HG02981 (cell line): ENCODE data around the gene HTRA3.
"Not testable (repeated sequence)": the region's sequence is repeated elsewhere in the genome, so short reads cannot be mapped to it uniquely, and the experiment has no call there.

ENCODE experiments used
- ATAC-seq: cut with Tn5 transposase; IDR thresholded peaks from one replicate; pipeline ENCODE4 v1.9.1; 2021; ENCODE audit warnings: mild to moderate bottlenecking, moderate library complexity; ENCODE audit not compliant: unreplicated experiment

The HTRA3 gene

GRCh38 chr4:8338351-8338961 is 68.9 kb downstream of the HTRA3 start:
- ATAC-seq = no peak

DNA sequence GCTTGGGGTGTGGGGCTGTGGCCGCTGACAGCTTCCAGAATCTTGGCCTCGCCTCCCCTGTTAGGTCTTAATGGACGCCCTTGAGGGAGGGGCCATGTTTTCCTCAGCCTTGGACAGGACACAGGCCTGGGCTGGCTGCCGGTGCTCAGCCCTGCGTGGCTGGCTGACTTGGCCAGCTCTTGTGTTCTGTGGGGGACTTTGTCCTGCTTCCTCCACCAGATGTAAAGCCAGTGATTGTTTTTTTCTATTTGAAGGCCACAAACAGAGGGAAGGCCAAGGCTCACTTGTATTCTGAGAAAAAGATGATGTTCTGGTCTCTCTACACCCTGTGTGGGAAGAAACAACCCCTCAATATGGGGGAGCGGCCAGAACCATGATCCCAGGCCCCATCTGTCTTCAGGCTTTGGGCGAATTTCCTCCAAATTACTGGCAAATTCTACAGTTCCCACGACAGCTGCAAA is 71.3 kb downstream of the HTRA3 start:
- ATAC-seq = no peak

GRCh38 chr4:8341281-8341680 is 71.7 kb downstream of the HTRA3 start:
- not testable (repeated sequence) for ATAC-seq

- no peak for ATAC-seq
Measured at GRCh38 chr4:8341691-8342090, 72.1 kb downstream of the HTRA3 start.

DNA sequence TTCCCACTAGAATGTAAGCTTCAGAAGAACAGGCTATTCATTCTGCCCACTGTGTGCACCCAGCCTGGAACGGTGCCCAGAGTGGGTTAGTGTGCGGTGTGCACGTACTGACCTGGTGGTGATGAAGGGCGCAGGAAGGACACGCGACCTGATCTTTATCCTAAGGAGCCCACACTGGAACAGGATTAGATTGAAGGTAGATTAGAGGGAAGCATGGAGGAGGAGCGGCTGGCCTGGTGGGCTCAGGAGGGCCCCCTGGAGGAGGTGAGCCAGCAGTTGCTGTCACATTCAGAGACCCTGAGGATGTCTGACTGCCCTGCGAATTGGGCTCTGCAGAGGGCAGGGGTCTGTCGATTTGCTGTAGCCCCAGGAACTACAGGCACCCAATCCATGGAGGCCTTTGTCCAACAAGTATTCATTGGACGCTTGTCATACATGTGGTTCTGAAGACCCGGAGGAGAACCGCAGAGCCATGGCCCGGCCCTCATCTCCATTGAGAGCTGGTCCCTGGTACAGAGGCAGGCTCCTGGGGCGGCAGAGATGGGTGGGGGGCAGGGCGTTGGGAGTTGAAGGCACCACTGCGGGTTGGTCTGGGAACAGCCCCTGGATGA is 73.2 kb downstream of the HTRA3 start:
- ATAC-seq = no peak

DNA sequence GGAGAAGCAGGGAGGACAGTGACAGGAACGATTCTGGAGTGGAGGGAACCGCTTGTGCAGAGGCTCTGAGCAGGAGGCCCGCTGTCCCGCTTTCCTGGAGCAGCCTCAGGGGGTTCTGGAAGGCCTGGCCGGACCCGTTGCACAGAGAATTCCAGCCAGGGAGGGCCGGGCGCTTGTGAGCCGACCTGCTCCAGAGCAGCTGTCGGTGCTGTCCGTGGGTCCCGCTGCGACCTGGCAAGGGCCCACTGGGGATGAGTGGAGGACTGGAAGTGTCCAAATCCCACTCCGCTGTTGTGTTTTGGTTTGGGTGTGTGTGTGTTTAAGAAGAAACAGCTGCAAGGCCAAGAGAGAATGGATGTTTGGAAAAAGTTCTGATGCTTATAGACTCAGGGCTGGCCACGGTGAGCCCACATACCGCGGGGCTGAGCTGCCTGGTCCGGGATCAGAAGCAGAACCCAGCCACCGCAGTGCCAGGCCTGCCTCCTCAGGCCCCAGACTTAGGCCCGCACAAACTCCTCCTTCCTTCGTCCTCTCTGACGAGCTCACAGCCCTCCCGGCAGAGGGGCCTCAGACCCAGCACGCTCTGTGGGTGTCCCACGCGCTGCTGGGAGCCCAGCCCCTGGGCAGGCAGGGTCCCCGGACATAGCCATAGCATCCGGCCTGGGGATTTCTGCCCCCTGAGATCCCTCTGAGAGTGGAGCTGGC is 73.9 kb downstream of the HTRA3 start:
- ATAC-seq = no peak

- ATAC-seq = no peak
Measured at GRCh38 chr4:8343967-8344331, 74.4 kb downstream of the HTRA3 start.

DNA sequence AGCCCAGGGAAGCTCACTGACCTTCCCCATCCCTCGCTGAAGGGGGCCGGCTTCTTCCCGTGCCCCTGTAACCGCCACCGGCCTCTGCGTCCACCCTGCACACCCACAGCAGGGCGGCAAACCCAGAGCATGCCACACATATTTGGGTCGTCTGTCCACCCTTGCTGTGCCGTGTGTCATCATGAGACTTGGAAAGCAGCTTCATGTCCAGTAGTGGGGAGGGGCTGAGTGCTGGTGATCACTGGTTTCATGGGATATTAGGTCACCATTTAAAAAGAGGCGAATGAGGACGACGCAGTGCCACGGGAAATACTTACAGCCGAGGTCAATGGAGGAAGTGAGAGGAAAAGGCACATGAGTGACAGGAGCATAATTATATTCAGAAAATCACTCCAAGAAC is 74.8 kb downstream of the HTRA3 start:
- no peak for ATAC-seq

GRCh38 chr4:8345053-8345945 is 75.7 kb downstream of the HTRA3 start:
- no peak for ATAC-seq

GRCh38 chr4:8345946-8346814 is 76.6 kb downstream of the HTRA3 start:
- ATAC-seq = no peak

GRCh38 chr4:8346838-8347605 is 77.5 kb downstream of the HTRA3 start:
- ATAC-seq = no peak

GRCh38 chr4:8347660-8348059 is 78.1 kb downstream of the HTRA3 start:
- no peak for ATAC-seq

DNA sequence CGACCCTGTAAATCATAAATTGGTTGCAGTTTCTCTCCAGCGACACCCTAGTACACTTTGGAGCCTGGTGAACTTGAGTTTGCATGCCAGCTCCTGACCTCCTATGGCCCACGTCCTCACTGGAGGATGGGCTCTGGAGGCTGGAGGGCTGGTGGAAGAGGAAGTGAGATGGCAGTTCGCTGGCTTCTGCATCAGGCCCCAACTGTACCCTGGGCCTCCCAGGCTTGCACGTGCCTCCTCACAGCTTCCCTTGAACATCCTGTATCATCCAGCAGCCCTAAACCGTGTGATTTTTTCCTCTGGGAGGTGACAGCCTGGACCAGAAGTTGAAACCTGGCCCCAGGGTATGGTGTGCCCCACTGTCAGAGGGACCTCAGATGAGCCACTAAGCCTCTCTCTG is 78.5 kb downstream of the HTRA3 start:
- no peak for ATAC-seq

DNA sequence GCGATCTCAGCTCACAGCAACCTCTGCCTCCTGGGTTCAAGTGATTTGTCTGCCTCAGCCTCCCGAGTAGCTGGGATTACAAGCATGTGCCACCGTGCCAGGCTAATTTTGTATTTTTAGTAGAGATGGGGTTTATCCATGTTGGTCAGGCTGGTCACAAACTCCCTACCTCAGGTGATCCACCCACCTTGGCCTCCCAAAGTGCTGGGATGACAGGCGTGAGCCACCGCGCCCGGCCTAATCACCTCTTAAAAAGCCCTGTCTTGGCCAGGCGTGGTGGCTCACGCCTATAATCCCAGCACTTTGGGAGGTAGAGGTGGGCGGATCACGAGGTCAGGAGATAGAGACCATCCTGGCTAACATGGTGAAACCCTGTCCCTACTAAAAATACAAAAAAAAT is 79.7 kb downstream of the HTRA3 start:
- not testable (repeated sequence) for ATAC-seq

- no peak for ATAC-seq
Measured at GRCh38 chr4:8349664-8350236, 80.2 kb downstream of the HTRA3 start.

DNA sequence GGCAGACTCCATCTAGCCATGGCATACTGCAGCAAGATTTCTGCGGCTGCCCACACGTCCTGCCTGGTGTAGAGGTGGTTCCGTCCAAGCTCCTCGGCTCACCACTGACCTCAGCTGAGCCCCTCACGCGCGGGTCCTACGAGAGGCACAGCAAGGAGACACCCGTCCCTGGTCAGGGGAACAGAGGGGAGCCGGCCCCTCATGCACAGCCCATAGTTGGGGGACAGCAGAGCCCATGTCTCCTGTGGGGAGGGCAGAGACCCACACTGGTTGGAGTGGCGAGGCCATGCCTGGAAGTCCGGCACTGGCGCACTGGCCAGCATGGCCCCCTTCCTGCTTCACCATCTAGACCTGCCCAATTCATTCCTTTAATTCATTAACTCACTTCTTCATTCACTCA is 80.8 kb downstream of the HTRA3 start:
- ATAC-seq = no peak

DNA sequence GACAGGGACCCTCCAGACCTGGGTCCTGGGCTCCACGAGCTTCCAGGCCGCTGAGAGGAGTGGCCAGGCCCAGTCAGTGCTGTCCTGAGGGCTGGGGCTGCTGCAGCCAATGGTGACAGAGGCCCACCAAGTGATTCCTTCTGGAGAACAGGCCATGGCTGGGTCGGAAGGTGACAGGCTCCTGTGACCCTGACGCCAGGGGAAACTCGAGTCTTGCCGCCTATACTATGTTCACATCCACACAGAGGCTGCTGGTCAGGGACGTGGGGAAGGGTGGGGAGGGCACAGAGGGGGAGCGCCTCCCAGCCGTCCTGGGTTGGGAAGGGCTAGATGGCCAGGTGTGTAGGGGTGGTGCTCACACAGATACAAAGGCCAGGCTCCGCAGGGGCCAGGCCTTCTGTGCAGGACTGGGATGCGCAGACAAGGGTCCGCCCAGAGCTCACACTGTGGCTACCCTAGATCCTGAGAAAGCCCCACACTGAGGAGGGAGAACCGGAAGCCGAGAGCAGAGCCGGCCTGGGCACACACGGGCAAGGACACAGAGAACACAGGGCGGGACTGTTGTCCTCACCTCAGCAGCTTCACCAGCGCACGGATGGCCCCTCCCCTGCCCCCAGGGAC is 81.4 kb downstream of the HTRA3 start:
- no peak for ATAC-seq

DNA sequence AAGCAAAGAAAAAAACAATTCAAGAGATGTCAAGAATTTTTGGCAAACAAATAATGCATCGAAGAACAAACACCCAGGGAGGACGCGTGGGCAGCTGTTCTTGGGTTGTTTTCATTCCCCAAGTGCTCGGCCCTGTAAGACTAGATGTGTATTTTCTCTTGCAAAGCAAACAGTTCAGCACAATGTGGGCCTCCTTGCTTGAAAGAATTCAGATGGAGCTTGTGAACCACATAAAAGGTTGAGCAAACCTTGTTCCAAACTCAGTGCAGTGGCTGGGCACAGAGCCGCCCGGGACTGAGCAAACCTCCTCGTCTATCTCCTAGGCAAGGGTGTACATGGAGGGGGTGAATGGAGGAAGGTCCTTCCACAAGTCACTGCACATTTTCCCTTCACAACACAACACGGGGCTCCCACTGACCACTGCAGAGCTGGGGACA is 82.4 kb downstream of the HTRA3 start:
- ATAC-seq = no peak
